GM12891 (cell line): ENCODE measurements around the gene MIA2.

Experiments
- PAX5 ChIP-seq: IDR thresholded peaks from 2 replicates; pipeline ENCODE4 v1.6.1; 2011; ENCODE audit warnings: low read length, moderate library complexity, mild to moderate bottlenecking; ENCODE audit not compliant: insufficient read depth, severe bottlenecking
- POLR2A ChIP-seq: IDR thresholded peaks from 2 replicates; pipeline ENCODE4 v1.6.1; 2011; ENCODE audit warnings: low read depth, low read length, control low read depth
- POLR2AphosphoS5 ChIP-seq: IDR thresholded peaks from 2 replicates; pipeline ENCODE4 v1.6.1; 2011; ENCODE audit warnings: low read depth, low read length, control low read depth
- POU2F2 ChIP-seq: IDR thresholded peaks from 2 replicates; pipeline ENCODE4 v1.6.1; 2011; ENCODE audit warnings: low read depth, mild to moderate bottlenecking, control low read depth, low read length, moderate library complexity
- TAF1 ChIP-seq: IDR thresholded peaks from 2 replicates; pipeline ENCODE4 v1.6.1; 2011; ENCODE audit warnings: low read depth, low read length, control low read depth

GRCh38 chr14:39419272-39419671 is 185.6 kb downstream of the MIA2 start:
- no peak for TF ChIP-seq POLR2A
- no peak for TF ChIP-seq TAF1
- no peak for TF ChIP-seq POLR2AphosphoS5
- TF ChIP-seq POU2F2, result no peak
- no peak for TF ChIP-seq PAX5
